ENCODE measurements around the gene SOBP. TPM values are rescaled to one million over a fixed set of nuclear protein-coding genes. Genes with fewer than 3 reads are reported as not detected.

SOBP gene
- total RNA-seq, 1 donor from 2014 or later, result 6.8 TPM

DNA sequence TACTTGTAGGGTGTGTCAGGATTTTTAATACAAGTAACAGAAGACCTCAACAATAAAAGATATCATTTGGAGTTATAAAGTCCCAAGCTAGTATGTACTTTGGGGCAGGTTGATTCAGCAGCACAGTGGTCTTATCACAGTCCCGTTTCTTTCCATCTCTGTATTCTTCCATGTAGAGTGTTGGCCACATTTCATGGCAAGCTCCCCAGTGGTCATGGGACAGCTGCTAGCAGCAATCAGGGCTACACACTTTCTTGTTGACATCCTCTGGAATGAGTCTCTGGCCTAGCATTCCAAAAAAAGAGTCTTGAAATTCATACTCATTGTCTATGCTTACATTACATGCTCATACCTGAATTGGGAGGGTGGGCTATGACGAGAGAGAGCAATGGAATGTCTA, 53.2 kb downstream of the SOBP start:
- intact Hi-C loops (cut with DNase I), result no loop called here
- Histone ChIP-seq H3K27ac (no peak overlapping the region), H3K36me3 (no peaks in the 10 kb centered on the region), H3K4me3 (no peak overlapping the region), H3K27me3 (no peaks in the 10 kb centered on the region), H3K4me1 (peaks cover 6% of the 10 kb centered on the region), H3K9me3 (no peaks in the 10 kb centered on the region)
- DNase-seq (no peak), ATAC-seq (no peak)
- TF ChIP-seq, protein P1, sequence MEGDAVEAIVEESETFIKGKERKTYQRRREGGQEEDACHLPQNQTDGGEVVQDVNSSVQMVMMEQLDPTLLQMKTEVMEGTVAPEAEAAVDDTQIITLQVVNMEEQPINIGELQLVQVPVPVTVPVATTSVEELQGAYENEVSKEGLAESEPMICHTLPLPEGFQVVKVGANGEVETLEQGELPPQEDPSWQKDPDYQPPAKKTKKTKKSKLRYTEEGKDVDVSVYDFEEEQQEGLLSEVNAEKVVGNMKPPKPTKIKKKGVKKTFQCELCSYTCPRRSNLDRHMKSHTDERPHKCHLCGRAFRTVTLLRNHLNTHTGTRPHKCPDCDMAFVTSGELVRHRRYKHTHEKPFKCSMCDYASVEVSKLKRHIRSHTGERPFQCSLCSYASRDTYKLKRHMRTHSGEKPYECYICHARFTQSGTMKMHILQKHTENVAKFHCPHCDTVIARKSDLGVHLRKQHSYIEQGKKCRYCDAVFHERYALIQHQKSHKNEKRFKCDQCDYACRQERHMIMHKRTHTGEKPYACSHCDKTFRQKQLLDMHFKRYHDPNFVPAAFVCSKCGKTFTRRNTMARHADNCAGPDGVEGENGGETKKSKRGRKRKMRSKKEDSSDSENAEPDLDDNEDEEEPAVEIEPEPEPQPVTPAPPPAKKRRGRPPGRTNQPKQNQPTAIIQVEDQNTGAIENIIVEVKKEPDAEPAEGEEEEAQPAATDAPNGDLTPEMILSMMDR (IDR thresholded peaks at IDR 0.05), result no peak

DNA sequence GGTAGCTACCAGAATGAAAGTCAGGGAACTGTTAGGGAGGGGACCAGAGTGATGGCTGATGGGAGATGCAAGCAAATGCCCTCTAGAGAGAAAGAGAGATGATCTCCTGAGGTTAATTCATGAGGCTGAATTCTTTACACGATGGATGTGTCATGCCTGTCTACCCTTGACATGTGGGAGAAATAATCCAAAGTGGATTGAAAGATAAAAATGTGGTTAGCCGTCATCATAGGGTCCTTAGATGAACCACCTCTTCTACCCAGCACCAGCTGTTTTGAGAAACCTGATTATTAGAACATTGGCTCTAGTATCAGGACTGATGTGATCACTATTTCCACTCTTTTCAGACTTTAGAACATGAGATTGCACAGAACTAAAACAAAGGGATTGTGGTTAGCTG, 53.6 kb downstream of the SOBP start:
- H3K4me3 ChIP-seq, result no peak overlapping the region
- H3K36me3 ChIP-seq, result no peaks in the 10 kb centered on the region
- peaks cover 6% of the 10 kb centered on the region for H3K4me1 ChIP-seq
- intact Hi-C loops (cut with DNase I), result no loop called here
- no peak overlapping the region for H3K27ac ChIP-seq
- DNase-seq (no peak), ATAC-seq (no peak)
- H3K27me3 ChIP-seq, result no peaks in the 10 kb centered on the region
- TF ChIP-seq, protein P1 (IDR thresholded peaks at IDR 0.05), result no peak
- H3K9me3 ChIP-seq, result no peaks in the 10 kb centered on the region

DNA sequence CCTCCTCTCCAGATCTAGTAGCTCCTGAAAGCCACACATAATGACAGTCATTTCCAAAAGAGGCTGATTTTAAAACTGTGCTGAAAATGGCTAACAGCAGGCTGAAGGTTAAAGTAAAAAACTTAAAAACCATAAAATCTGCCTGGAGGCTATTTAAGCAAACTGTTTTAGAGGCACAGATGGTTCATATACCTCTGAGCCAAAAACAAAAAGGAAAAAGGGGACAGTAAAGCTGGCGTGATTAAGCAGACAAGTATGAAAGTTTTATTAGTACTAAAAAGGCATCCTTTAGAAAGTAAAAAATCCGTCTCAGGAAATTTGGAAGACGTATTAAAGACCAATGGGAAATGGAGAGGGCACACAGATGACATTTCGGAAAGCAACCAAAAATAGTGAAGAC, 55.8 kb downstream of the SOBP start:
- Histone ChIP-seq H3K4me3 (no peak overlapping the region), H3K27ac (no peak overlapping the region), H3K27me3 (no peaks in the 10 kb centered on the region), H3K4me1 (no peaks in the 10 kb centered on the region), H3K9me3 (no peaks in the 10 kb centered on the region), H3K36me3 (no peaks in the 10 kb centered on the region)
- intact Hi-C loops (cut with DNase I), result no loop called here
- DNase-seq, result no peak
- TF ChIP-seq, protein P1 (IDR thresholded peaks at IDR 0.05), result no peak
- ATAC-seq, result no peak

DNA sequence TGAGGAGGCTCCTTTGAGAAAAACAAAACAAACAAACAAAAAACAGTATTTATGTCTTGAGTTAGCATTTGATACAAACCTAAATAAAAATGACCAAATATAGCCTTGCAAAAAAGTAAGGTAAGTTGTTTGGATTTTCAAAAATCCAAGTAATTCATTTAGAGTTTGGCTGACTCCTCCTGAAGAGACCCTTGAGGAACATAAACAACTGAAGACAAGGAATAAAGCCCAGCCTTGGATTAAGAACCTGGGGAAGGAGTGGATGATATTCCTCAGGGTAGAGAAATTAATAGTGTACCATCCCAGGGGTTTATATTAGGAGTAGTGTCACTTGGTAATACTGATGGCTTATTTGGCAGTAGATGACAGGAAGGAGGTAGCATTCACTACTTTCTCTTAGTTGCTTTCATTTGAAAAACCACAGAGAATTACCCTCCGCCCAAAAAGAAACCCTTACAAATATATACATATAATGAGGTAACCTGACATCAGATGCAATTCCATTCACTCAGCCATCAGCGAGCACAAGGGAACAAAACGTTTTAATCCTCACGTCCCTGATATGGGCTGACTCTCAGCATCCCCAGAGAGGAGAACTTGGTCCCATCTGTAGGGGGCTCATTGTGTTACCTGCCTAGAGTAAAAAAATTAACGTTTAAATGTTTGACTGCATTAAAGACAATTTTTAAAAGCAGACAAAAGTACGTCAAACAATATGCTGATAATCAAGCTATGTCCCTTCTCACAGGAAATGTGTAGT, 57.0 kb downstream of the SOBP start:
- ATAC-seq (no peak), DNase-seq (no peak)
- intact Hi-C loops (cut with DNase I), result no loop called here
- no peaks in the 10 kb centered on the region for H3K27me3 ChIP-seq
- TF ChIP-seq, protein P1 (IDR thresholded peaks at IDR 0.05), result no peak
- H3K27ac ChIP-seq, result no peak overlapping the region
- H3K4me1 ChIP-seq, result no peaks in the 10 kb centered on the region
- no peaks in the 10 kb centered on the region for H3K9me3 ChIP-seq
- H3K36me3 ChIP-seq, result no peaks in the 10 kb centered on the region
- H3K4me3 ChIP-seq, result no peak overlapping the region

DNA sequence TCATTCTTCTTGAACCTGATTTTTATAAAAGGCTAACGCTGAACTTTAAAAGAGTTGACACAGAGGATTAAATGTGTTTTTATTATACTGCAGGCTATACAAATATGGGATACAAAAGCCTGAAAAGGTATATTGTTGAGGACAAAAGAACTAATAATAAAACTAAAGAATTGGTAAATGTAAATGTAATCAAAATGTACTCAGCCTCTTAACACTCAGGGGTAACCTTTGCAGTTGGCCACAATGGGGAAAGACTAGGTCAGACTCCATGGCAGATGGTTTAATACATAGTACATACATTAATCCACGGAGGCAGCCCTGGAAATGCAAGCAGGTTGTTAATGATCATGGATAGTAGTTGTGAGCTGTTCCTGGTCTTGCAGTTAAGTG, 57.5 kb downstream of the SOBP start:
- no peaks in the 10 kb centered on the region for H3K27me3 ChIP-seq
- no peaks in the 10 kb centered on the region for H3K36me3 ChIP-seq
- H3K9me3 ChIP-seq, result no peaks in the 10 kb centered on the region
- intact Hi-C loops (cut with DNase I), result no loop called here
- no peak overlapping the region for H3K27ac ChIP-seq
- no peak for DNase-seq
- H3K4me3 ChIP-seq, result no peak overlapping the region
- ATAC-seq, result no peak
- TF ChIP-seq, protein P1 (IDR thresholded peaks at IDR 0.05), result no peak
- no peaks in the 10 kb centered on the region for H3K4me1 ChIP-seq
